Calu3 (cell line): Measurements from ENCODE around the gene TMEM236. TPM values are rescaled to one million over a fixed set of nuclear protein-coding genes. Genes with fewer than 3 reads are reported as not detected.

ENCODE experiments used
- BruUV-seq: library from RNA; stranded (reverse); fragments of 400-500 nt; replicated peaks from 2 replicates; lab custom pipeline; 2021; lab: Mats Ljungman, UMichigan
- CTCF ChIA-PET: fragments of 300-600 bp; sonication (Branson Sonifier 250); formaldehyde crosslinking; loops from one replicate; lab custom pipeline; 2022; ENCODE audit warnings: antibody characterized with exemption; lab: Charles Lee
- DNase-seq: peaks from one replicate; pipeline ENCODE4 v3.0.0; 2022
- H3K27ac Mint-ChIP-seq: one replicate; pipeline ENCODE4 v1.8.0; 2022; ENCODE audit warnings: mixed read lengths; ENCODE audit not compliant: unreplicated experiment
- H3K27me3 Mint-ChIP-seq: one replicate; pipeline ENCODE4 v1.8.0; 2022; ENCODE audit warnings: mixed read lengths; ENCODE audit not compliant: unreplicated experiment
- H3K36me3 Mint-ChIP-seq: one replicate; pipeline ENCODE4 v1.8.0; 2022; ENCODE audit warnings: mild to moderate bottlenecking, moderate library complexity, mixed read lengths; ENCODE audit not compliant: insufficient read depth, unreplicated experiment
- H3K4me1 Mint-ChIP-seq: one replicate; pipeline ENCODE4 v1.8.0; 2022; ENCODE audit warnings: mild to moderate bottlenecking, low read depth, mixed read lengths; ENCODE audit not compliant: unreplicated experiment
- H3K4me3 Mint-ChIP-seq: one replicate; pipeline ENCODE4 v1.8.0; 2022; ENCODE audit warnings: mild to moderate bottlenecking, low read depth, moderate library complexity, mixed read lengths; ENCODE audit not compliant: unreplicated experiment
- H3K9me3 Mint-ChIP-seq: one replicate; pipeline ENCODE4 v1.8.0; 2022; ENCODE audit warnings: low read depth, mixed read lengths; ENCODE audit not compliant: unreplicated experiment
- intact Hi-C: fragments of 100-400 bp; cut with micrococcal nuclease; formaldehyde crosslinking; loops from one replicate; pipeline ENCODE4 v1.10.0; 2022; ENCODE audit not compliant: unreplicated experiment
- microRNA-seq: library from miRNA; unstranded; fragments of <30 nt; microRNA quantifications from one replicate; pipeline ENCODE4 v1.2.0, GENCODE V29; 2022
- total RNA-seq: library from RNA; stranded (reverse); gene quantifications from 2 replicates; pipeline ENCODE4 v1.2.3, GENCODE V29; 2022
- TF ChIP-seq, protein P1 (sequence below): fragments of 200-600 bp; IDR thresholded peaks from one replicate; pipeline ENCODE4 v1.8.0; 2022; ENCODE audit warnings: antibody characterized with exemption; ENCODE audit not compliant: unreplicated experiment

TMEM236 gene
- total RNA-seq, 1 experiment from 2014 or later, result 0.38 TPM

DNA sequence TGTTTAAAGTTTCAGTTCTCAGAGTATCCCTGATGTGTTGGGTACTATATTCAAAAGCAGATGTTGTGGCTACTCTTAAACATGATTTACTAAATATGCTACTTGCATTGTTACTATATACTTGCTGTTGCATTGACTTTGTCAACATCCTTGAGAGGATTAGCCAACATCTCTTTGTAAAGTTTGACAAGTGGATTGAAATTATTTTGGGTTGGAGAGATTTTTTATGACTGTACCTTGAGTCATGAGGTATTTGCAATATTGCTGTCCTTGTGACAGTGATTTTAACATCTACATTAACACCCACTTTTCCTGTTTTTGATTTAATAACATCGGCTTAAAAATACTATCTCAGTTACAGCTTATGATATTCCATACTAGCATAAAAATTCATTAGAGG, 89.0 kb downstream of the TMEM236 start:
- no peak overlapping the region for H3K4me3 Mint-ChIP-seq
- CTCF ChIA-PET, result no interaction called here
- H3K36me3 Mint-ChIP-seq, result no peaks in the 10 kb centered on the region
- TF ChIP-seq, protein P1, sequence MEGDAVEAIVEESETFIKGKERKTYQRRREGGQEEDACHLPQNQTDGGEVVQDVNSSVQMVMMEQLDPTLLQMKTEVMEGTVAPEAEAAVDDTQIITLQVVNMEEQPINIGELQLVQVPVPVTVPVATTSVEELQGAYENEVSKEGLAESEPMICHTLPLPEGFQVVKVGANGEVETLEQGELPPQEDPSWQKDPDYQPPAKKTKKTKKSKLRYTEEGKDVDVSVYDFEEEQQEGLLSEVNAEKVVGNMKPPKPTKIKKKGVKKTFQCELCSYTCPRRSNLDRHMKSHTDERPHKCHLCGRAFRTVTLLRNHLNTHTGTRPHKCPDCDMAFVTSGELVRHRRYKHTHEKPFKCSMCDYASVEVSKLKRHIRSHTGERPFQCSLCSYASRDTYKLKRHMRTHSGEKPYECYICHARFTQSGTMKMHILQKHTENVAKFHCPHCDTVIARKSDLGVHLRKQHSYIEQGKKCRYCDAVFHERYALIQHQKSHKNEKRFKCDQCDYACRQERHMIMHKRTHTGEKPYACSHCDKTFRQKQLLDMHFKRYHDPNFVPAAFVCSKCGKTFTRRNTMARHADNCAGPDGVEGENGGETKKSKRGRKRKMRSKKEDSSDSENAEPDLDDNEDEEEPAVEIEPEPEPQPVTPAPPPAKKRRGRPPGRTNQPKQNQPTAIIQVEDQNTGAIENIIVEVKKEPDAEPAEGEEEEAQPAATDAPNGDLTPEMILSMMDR, result no peak
- peaks cover 12% of the 10 kb centered on the region for H3K27me3 Mint-ChIP-seq
- DNase-seq, result no peak
- H3K4me1 Mint-ChIP-seq, result peaks cover 11% of the 10 kb centered on the region
- no peaks in the 10 kb centered on the region for H3K9me3 Mint-ChIP-seq
- no TSS peak for BruUV-seq
- H3K27ac Mint-ChIP-seq, result no peak overlapping the region
- intact Hi-C loops, result no loop called here

DNA sequence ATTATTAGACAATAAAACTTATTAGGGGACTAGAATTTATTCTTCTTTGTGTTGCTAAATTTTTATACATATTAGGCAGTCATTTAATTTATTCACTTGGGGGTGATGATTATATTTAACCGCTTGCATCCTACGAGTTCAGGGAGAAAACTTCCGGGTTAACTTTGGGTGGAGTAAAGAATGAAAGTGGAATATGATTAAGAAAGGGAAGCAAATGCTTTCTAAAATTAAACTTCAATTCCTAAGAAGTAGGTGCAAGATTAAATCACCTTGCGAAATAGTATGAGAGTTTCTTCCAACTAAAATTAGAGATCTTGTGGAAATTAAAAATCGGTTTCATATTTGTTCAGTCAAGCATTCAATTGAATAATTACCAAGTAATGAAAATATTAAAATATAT, 90.6 kb downstream of the TMEM236 start:
- no peaks in the 10 kb centered on the region for H3K36me3 Mint-ChIP-seq
- no TSS peak for BruUV-seq
- CTCF ChIA-PET, result no interaction called here
- no peak overlapping the region for H3K27ac Mint-ChIP-seq
- H3K27me3 Mint-ChIP-seq, result peaks cover 21% of the 10 kb centered on the region
- H3K4me3 Mint-ChIP-seq, result no peak overlapping the region
- H3K4me1 Mint-ChIP-seq, result no peaks in the 10 kb centered on the region
- H3K9me3 Mint-ChIP-seq, result no peaks in the 10 kb centered on the region
- intact Hi-C loops, result no loop called here
- DNase-seq, result no peak
- TF ChIP-seq, protein P1, result no peak

DNA sequence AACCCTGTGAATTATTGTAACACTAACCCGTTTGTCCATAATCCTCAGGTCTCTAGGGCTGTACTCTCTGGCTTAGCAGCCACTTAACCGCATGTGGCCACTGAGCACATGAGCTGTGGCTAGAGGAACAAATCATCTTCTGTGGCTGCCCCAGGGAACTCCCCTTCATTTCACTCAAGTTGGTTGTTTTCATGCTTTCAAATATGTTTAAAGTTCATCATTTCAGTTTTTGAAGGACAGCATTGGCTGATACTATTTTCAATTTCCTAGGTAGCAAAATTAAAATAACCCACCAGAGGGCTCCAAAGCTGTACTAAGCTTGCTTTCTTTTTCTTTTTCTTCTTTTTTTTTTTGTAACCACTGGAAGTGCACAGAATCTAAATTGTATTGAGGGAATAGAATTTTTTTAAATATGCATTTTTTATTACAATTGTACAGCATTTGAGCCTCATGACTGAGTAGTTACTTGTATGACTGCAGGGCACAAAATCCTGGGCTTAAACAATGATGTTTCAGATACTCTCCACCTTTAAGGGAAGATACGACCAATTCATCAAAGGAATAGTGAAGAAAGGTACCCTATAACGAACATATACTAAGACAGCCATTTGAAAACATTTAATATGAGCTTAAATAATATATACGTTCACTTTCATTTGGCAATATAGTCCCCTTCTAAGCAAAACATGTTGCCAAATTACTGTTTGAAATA, 95.7 kb downstream of the TMEM236 start:
- intact Hi-C loops, result loop anchor here (1.0 to 2.0 kb wide), 2 partner anchors 257 to 369 kb away; no protein-coding TSS in a partner anchor
- no peak for DNase-seq
- Mint-ChIP-seq H3K4me1 (no peaks in the 10 kb centered on the region), H3K36me3 (no peaks in the 10 kb centered on the region), H3K27ac (no peak overlapping the region), H3K9me3 (no peaks in the 10 kb centered on the region), H3K27me3 (peaks cover 23% of the 10 kb centered on the region), H3K4me3 (no peak overlapping the region)
- TF ChIP-seq, protein P1, result peak; percentile 24
- CTCF ChIA-PET, result interaction anchor here (0.6 to 1.8 kb wide), 4 partner anchors 9 to 369 kb away, joined by 3 to 4 read pairs (median 3); no protein-coding TSS in a partner anchor
- no TSS peak for BruUV-seq

DNA sequence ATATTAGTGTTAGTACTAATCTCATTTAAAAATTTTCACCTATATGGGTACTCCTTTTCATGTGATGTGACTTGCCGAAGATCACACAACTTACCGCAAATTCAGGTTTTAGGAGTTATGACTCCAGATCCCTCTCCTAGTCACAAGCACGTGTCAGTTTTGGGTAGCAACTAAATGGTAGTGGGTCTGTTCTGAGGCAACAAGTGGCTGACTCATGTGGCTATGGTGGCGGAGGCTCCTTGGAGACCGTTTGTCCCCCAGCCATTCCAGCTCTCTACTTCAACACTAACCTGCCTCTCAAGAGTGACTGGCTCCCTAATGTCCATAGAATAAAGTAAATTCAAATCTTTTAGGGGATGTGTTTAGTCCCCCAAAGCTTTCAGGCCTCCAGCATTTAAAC, 96.6 kb downstream of the TMEM236 start:
- H3K4me1 Mint-ChIP-seq, result no peaks in the 10 kb centered on the region
- no peak overlapping the region for H3K4me3 Mint-ChIP-seq
- H3K9me3 Mint-ChIP-seq, result no peaks in the 10 kb centered on the region
- no TSS peak for BruUV-seq
- TF ChIP-seq, protein P1, result no peak
- H3K27ac Mint-ChIP-seq, result no peak overlapping the region
- no peaks in the 10 kb centered on the region for H3K36me3 Mint-ChIP-seq
- CTCF ChIA-PET, result interaction anchor here (1.4 to 1.8 kb wide), 3 partner anchors 8 to 368 kb away, joined by 3 to 4 read pairs (median 3); no protein-coding TSS in a partner anchor
- intact Hi-C loops, result no loop called here
- no peak for DNase-seq
- peaks cover 23% of the 10 kb centered on the region for H3K27me3 Mint-ChIP-seq

Small RNAs within 50 kb of the gene (microRNA-seq; reads per million reads assigned to microRNA genes)
- not detected for gene MIR511

Other genes with a start within 250 kb of the TMEM236 start
- gene HACD1, start 134.8 kb upstream of the TMEM236 start, total RNA-seq, result 13.2 and 17.3 TPM in 2 replicates
- 16.6 and 17.0 TPM in 2 replicates for gene STAM, start 108.0 kb upstream of the TMEM236 start, total RNA-seq
- 0.09 TPM in 1 of 2 replicates, not detected in the other for gene MRC1, start 57.1 kb downstream of the TMEM236 start, total RNA-seq
- gene SLC39A12, start 199.7 kb downstream of the TMEM236 start, total RNA-seq, result not detected in 2 replicates